ENCODE data around the gene KCNE2.

The KCNE2 gene

DNA sequence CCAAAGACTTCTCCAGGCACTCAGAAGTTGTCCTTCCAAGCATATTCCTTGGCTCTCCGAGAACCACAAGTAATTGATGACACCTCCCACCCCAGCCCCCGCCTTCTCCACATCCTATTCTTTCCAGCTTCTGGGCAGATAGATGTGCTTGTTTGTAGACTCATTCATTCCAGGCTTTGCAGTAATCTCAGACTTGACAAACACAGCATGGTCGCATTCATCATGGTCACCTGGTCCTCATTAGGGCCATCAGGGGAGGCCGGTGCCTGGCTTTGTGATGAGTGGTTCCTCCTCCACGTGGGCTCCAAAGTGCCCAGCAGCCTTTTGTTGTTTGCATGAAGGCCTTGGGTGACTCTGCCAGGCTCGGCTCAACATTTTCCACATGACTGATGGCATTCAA, 28.5 kb upstream of the KCNE2 start:
- no peak for TF ChIP-seq ZFX (IDR thresholded peaks at IDR 0.05; ENCODE audit: borderline replicate concordance)
- TF ChIP-seq, protein P1, sequence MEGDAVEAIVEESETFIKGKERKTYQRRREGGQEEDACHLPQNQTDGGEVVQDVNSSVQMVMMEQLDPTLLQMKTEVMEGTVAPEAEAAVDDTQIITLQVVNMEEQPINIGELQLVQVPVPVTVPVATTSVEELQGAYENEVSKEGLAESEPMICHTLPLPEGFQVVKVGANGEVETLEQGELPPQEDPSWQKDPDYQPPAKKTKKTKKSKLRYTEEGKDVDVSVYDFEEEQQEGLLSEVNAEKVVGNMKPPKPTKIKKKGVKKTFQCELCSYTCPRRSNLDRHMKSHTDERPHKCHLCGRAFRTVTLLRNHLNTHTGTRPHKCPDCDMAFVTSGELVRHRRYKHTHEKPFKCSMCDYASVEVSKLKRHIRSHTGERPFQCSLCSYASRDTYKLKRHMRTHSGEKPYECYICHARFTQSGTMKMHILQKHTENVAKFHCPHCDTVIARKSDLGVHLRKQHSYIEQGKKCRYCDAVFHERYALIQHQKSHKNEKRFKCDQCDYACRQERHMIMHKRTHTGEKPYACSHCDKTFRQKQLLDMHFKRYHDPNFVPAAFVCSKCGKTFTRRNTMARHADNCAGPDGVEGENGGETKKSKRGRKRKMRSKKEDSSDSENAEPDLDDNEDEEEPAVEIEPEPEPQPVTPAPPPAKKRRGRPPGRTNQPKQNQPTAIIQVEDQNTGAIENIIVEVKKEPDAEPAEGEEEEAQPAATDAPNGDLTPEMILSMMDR (IDR thresholded peaks at IDR 0.05), result no peak
- H3K27ac ChIP-seq, result no peak overlapping the region

DNA sequence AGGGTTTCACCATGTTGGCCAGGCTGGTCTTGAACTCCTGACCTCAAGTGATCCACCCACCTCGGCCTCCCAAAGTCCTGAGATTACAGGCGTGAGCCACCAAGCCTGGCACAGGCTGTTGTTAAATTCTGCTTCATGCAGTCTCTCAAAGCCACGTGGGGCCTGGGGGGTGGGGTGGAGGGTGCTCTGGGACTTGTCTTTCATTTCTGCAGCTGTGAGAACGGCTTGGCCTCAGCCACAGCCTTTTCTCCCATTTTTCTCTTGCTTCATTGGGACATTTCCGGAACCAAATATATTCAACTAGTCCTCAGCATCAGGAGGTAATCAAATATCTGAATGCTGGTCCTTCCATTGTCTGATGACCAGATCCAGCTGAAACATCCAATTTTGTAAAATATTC, 27.6 kb upstream of the KCNE2 start:
- H3K27ac ChIP-seq, result no peak overlapping the region
- no peak for TF ChIP-seq ZFX (IDR thresholded peaks at IDR 0.05; ENCODE audit: borderline replicate concordance)
- TF ChIP-seq, protein P1 (IDR thresholded peaks at IDR 0.05), result no peak

DNA sequence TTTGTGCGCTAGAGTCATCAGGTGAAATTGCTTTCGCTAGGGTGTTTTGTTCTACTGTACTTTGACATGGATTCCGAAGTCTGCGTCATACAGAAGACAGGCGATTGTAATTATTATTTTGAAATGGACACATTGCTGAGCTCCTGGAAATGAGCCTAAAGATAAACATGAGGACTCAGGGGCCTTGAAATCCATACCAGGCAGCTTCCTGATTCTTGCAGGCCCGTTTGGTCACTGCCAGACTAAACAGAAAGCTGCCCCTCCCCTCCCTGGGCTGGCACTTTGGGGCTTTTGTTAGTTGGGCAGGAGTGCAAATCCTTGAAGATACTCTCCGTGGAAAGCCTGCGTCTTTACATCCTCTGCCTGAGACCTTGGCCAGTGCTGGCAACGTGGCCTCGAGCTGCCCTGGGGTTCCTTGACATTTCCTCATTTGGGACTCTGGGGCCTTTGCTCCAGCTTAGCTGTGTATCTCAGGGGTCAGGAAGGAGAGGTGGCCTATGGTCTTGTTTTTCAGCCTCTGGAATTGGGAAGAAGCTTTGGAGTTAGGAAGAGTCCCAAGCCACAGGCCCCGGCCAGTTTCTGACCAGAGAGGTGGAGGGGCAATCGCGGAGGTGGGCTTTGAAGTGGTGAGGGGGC, 26.9 kb upstream of the KCNE2 start:
- TF ChIP-seq ZFX (IDR thresholded peaks at IDR 0.05; ENCODE audit: borderline replicate concordance), result no peak
- TF ChIP-seq, protein P1 (IDR thresholded peaks at IDR 0.05), result no peak
- H3K27ac ChIP-seq, result no peak overlapping the region

DNA sequence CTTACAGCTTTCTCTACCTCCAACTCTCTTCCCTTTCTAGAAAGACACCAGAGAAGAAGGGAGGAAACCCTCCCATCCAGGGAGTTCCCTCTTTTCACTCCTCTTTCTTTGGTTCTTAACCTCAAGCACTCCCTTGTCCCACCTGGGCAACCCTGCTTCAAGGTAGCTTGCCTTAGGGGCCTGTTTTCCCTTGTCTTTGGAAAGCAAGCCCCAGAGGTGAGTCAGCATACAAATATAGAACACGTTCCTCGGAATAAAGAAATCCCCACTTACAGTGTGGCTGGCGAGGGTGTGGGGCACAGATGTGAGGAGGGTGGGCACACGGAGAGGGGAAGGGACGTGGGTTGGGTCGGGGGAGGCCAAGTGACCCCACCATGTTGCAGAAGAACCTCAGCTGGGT, 26.1 kb upstream of the KCNE2 start:
- H3K27ac ChIP-seq, result no peak overlapping the region
- TF ChIP-seq, protein P1 (IDR thresholded peaks at IDR 0.05), result no peak
- no peak for TF ChIP-seq ZFX (IDR thresholded peaks at IDR 0.05; ENCODE audit: borderline replicate concordance)

GRCh38 chr21:34338226-34338625, 25.6 kb upstream of the KCNE2 start:
- no peak for TF ChIP-seq ZFX (IDR thresholded peaks at IDR 0.05; ENCODE audit: borderline replicate concordance)
- TF ChIP-seq, protein P1 (IDR thresholded peaks at IDR 0.05), result no peak
- H3K27ac ChIP-seq, result no peak overlapping the region

DNA sequence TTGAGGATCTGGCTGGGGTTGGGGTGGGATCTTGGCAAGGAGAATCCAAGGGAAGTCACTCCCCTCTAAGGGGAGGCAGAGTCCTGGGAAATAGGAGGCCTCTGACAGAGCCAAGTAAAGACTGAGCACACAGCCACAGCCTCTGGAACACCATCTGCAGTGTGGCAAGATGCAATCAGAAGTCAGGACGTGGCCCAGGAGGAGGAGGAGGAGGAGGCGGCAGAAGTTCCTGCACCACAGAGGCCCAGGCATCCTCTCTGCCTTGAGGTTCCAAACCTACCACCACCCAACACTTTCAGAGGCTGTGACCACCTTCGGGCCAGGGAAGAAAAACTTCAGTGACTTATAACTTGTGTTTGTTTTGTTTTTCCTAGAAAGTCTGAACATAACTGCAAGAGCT, 23.7 kb upstream of the KCNE2 start:
- TF ChIP-seq, protein P1 (IDR thresholded peaks at IDR 0.05), result no peak
- TF ChIP-seq ZFX (IDR thresholded peaks at IDR 0.05; ENCODE audit: borderline replicate concordance), result no peak
- H3K27ac ChIP-seq, result no peak overlapping the region

DNA sequence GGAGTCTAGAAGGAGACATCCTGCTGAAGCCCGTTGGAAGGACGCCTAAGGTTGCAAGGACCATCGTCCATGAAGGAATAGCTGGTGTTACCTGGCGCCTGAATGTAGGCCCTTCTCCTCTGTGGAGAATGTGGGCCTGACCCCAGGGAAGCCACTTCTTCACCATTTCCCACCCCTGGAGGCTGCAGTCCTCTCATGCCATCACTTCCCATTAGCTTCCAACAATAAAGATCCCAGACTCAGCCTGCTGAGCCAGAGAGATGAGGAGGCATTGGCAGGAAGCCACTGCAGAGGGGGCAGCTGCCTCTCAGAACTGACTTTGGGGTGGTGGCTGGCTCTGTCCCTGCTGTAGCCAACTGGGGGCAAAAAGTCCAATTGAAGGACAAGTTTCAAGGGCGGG, 21.3 kb upstream of the KCNE2 start:
- H3K27ac ChIP-seq, result no peak overlapping the region
- TF ChIP-seq, protein P1 (IDR thresholded peaks at IDR 0.05), result no peak
- TF ChIP-seq ZFX (IDR thresholded peaks at IDR 0.05; ENCODE audit: borderline replicate concordance), result no peak
